GM18909 (cell line): ENCODE data around the gene SHROOM2.
"Not testable (repeated sequence)": the region's sequence is repeated elsewhere in the genome, so short reads cannot be mapped to it uniquely, and the experiment has no call there.

ENCODE experiments used
- ATAC-seq: cut with Tn5 transposase; IDR thresholded peaks from one replicate; pipeline ENCODE4 v1.9.1; 2021; ENCODE audit warnings: mild to moderate bottlenecking; ENCODE audit not compliant: unreplicated experiment, poor library complexity

SHROOM2 gene, protein sequence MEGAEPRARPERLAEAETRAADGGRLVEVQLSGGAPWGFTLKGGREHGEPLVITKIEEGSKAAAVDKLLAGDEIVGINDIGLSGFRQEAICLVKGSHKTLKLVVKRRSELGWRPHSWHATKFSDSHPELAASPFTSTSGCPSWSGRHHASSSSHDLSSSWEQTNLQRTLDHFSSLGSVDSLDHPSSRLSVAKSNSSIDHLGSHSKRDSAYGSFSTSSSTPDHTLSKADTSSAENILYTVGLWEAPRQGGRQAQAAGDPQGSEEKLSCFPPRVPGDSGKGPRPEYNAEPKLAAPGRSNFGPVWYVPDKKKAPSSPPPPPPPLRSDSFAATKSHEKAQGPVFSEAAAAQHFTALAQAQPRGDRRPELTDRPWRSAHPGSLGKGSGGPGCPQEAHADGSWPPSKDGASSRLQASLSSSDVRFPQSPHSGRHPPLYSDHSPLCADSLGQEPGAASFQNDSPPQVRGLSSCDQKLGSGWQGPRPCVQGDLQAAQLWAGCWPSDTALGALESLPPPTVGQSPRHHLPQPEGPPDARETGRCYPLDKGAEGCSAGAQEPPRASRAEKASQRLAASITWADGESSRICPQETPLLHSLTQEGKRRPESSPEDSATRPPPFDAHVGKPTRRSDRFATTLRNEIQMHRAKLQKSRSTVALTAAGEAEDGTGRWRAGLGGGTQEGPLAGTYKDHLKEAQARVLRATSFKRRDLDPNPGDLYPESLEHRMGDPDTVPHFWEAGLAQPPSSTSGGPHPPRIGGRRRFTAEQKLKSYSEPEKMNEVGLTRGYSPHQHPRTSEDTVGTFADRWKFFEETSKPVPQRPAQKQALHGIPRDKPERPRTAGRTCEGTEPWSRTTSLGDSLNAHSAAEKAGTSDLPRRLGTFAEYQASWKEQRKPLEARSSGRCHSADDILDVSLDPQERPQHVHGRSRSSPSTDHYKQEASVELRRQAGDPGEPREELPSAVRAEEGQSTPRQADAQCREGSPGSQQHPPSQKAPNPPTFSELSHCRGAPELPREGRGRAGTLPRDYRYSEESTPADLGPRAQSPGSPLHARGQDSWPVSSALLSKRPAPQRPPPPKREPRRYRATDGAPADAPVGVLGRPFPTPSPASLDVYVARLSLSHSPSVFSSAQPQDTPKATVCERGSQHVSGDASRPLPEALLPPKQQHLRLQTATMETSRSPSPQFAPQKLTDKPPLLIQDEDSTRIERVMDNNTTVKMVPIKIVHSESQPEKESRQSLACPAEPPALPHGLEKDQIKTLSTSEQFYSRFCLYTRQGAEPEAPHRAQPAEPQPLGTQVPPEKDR (N-terminal part only)

DNA sequence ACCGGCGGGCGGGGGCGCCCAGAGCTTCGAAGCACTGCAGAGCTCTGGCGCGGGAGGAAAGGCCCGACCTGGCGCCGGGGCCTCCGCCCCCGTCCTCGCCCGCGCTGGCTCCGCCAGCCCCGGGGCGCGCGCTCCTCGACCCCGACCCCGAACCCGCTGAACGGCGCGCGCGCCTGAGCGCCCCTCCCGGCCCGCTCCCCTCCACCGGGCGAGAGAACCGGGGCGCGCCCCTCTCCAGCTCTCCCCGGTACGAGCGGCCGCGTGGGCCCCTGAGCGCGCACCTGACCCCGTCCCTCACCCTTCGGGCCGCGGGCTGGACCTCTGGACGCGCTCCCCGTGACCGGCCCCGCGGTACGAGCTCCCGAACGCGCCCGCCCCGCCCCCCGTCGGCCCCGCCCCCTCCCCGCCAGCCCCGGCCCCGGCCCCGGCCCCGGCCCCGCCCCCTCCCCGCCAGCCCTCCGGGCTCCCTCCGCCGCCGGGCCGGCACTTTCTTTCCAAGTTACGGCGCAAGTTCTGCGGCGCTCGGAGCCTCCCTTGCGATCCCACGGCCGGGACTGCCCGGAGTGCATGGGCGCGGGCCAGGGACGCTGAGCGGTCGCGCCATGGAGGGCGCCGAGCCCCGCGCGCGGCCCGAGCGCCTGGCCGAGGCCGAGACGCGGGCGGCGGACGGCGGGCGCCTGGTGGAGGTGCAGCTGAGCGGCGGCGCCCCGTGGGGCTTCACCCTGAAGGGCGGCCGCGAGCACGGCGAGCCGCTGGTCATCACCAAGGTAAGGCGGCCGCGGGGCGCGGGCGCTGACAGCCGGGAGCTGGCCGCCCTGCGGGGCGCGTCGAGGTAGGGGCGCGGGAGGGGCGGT lies at the start of gene SHROOM2:
Gene SHROOM2 (plus strand): TSS at position 486 of the 854 bp plus-strand sequence. CDS start 117 bp downstream, at position 603.
- ATAC-seq, result no peak

DNA sequence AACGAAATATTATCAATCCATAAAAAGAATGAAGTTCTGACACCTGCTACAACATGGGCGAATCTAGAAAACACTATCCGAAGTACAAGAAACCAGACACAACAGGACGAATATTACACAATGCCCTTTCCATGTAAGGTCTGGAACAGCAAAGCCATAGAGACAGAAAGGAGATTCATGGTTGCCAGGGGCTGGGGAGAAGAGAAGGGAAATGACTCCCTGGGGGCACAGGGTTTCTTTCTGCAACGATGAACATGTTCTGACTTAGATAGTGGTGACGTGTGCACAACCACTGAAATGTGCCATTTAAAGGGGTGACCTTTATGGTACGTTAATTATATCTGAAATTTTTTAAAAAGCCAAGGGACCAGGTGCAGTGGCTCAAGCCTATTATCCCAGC lies 48.9 kb upstream of the SHROOM2 start:
- no peak for ATAC-seq

DNA sequence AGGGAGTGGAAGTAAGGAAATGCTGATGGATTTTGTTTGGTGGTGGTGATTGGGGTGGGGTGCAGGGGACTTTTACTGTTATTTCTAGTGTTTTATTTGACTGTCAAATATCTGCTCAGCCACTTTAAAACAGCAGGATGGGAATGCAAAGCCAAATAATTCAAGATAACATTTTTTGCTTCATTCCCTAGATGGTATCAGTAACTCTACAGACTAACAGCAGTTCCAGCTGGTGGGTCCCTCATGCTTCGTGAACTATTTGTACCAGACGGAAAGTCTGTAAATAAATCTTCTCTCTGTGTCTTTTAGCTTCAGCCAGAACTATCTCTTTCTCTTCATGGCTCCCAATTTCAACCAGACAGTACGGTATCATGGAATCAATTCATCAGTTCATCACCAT lies 48.1 kb upstream of the SHROOM2 start:
- no peak for ATAC-seq

DNA sequence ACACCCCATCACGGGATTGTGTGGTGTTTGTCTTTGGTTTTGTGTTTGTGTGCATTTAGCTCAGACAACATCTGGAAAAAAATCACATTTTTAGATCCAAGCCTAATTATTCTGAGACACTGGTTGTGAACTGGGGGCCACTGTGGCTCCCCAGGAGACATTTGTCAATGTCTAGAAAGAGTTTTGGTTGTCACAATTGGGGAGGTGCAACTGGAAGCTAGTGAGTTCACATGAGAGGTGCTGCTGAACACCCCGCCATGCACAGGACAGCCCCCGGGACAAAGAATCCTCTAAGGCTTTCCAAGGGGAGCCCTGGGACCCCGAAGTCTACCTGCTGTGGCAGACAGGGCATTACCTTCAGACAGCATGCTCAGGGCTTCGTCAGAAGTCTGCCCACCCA lies 47.1 kb upstream of the SHROOM2 start:
- no peak for ATAC-seq

DNA sequence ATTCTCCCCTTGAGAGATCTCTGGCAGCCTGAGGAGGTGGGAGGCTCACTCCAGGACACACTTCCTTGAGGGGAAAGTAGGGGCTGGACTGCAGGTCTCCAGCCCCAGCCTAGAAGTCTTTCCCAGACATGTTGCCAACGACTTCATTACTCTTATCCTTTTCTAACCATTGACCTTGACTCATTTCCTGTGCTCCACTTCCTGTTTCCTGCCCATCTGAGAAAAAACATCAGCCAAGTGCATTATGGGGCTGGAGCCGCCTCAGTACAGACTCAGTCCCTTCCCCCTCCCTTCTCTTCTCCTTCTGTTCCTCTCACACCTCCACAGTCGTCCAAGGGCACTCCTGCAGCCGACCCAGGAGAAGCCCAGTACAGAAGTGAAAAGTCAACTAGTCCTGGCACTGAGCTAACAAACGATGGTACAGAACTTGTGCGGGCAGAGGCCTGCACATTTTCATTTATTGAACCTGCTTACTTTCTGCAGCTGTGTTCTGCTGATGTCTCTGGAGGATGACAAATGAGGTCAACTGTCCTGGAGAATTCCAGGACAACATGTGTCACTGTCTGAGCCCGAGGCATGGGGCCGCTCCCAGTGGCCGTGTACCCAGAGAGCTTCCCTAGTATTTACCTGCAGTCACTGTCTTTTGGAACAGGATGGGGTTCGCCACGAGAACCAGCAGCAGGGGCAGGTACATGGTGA lies 40.7 kb upstream of the SHROOM2 start:
- ATAC-seq, result no peak

DNA sequence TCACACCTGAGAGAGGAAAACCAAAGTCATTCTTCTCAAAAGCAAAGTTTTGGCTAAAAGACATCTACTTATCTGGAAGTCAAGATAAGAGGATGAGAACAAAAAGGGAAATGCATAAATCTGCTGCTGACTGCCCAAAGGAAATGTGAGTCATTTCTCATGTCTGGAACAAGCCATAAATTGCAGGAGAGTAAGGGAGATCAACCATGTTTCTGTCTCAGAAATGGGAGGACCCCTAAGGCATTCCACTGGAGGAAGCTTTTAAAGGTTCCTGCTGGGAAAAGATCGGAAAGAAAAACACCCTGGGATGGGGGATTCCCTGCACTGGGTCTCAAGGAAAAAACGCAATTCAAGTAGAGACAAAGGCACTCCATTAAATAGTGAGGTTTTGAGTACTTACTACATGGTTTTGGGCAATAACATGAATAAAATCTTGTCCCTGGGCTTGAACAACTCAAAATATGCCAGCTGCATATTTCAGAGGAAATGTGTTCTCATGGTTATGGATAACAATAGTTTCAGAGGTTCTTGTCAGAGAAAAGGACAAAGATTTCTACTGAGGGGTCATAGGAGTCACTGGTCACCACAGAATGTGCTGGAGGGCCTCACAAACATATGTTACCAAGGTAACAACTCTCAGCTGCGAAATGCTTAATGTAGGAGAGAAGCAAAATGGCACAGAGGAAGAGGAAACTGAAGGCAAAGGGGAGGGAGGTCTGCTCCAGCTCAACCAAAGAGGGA lies 39.9 kb upstream of the SHROOM2 start:
- no peak for ATAC-seq

DNA sequence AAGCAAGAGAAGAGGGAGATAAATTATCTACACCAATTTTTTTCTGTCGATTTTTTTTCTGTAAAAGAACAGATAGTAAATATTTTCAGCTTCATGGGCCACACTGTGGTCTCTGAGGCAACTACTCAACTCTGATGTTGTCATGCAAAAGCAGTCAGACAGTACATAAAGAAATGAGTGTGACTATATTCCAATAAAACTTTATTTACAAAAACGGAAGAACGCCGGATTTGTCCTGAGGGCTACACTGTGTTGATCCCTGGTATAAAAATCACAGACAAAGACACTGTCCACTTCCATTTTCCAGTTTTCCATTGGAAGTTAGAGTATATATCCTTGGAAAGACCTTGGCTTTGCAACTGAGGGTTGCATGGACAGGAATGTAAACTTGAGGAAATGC lies 38.6 kb upstream of the SHROOM2 start:
- ATAC-seq, result no peak

DNA sequence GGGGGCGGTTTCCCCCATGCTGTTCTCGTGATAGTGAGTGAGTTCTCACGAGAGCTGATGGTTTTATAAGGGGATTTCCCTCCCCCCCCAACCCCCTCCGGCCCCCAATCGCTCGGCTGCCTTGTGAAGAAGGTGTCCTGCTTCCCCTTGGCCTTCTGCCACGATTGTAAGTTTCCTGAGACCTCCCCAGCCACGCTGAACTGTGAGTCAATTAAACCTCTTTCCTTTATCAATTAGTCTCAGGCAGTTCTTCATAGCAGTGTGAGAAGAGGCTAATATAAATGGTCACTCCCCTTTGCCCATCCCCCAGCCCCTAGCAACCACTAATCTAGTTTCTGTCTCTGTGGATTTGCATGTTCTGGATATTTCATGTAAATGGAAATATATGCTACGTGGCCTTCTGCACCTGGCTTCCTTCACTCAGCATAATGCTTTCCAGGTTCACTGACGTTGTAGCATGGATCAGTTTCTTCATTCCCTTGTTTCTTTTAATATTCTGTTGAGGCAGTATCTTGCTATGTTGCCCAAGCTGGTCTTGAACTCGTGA lies 37.0 kb upstream of the SHROOM2 start:
- ATAC-seq, result no peak

DNA sequence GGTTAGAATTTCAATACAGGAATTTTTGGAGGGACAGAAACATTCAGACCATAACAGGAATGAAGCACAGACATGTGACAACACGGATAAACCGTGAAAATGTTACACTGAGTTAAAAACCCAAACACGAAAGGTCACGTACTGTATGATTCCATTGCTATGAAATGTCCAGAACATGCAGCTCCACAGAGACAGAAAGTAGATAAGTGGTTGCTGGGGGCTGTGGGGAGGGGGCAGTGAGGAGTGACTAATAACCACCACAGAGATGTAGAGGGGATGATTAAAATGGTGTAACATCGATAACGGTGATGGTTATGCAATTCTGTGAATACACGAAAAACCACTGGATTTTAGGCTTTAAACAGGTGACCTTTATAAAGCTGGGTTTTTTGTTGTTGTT lies 28.9 kb upstream of the SHROOM2 start:
- no peak for ATAC-seq

DNA sequence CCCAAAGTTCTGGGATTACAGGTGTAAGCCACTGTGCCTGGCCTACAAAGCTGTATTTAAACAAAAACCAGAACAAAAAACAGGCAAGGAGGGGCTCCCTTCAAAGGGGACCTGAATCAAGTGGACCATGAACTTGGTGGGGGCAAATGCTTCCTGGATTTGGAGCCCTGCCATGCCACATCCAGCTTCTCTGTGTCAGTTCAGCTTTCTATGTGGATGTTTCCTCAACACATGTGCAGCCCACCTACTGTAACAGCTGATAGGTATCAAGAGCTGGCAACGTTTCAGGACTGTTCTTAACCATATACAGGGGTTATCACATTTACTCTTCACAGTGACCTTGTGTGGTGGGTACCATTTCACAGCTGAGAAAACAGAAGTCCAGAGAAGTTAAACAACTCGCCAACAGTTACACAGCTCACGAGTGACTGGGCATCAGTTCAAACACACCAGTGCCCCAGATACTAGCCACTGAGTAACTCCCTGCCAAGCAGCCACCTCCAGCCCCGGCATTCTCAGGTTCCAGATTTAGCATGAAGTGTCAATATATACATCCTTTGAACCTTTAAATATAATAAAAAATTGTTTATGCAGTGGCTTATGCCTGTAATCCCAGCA lies 28.1 kb upstream of the SHROOM2 start:
- no peak for ATAC-seq

DNA sequence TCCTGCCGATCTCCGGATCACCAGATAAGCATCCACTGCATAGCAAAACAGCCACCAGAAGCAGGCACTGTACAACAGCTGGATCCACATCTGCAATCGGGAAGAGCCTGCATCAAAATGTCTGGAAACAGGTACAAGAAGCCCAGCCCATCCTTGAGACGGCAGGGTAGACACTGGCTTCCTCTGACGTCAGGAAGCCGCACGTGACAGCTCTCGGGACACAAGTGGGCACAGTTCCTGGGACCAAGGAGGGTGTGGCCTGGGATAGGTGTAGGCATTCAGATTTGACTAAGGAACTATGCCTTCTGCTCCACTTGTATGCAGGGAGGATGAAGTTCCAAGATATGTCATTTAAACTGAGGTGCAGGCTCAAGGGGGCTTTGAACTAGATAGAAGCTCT lies 26.9 kb upstream of the SHROOM2 start:
- ATAC-seq, result no peak

DNA sequence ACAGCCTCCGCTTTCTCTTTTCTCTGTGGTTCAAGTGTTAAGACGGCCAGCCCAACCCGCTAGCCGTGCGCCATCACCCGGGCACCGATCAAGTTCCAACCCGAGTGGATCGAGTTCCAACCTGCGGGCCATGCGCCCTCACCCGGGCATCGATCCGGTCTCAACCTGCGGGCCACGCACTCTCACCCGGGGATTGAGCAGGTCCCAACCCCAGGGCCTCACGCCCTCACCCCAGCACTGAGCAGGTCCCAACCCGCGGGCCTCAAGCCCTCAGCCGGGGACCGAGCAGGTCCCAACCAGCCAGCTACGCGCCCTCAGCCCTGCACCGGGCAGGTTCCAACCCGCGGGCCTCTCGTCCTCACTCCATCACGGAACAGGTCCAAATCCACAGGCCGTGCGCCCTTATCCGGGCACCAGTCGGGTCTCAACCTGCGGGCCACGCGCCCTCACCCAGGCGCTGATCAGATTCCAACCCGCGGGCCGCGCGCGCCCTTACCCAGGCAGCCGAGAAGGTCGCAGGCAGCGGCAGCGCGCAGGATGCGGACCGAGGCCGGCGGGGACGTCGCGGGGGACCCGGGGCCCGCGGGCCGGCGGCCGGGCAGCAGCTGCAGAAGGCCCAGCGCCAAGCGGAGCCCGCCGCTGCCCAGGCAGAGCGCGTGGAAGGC lies 21.0 kb upstream of the SHROOM2 start:
- ATAC-seq, result no peak

DNA sequence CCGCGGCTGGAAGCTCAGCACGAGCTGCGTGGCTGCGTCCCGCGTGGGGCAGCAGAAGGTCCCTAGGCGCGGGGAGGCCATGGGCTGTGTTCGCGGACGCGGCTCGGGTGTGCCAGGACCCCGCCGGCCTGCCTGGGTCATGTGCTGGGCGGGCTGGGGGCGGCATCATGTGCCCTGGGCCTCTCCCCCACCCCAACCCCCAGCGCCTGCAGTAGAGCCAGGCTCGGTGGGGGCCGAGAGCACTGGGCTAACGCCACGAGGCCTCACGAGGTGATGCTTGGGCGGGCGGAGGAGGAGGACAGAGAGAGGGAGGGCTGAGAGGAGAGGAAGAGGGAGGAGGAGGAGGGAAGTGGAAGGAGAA lies 20.5 kb upstream of the SHROOM2 start, which contains the start of gene GPR143:
Gene GPR143 (minus strand): TSS at position 111 of the 361 bp plus-strand sequence. CDS start 30 bp downstream, at position 81.
- no peak for ATAC-seq

DNA sequence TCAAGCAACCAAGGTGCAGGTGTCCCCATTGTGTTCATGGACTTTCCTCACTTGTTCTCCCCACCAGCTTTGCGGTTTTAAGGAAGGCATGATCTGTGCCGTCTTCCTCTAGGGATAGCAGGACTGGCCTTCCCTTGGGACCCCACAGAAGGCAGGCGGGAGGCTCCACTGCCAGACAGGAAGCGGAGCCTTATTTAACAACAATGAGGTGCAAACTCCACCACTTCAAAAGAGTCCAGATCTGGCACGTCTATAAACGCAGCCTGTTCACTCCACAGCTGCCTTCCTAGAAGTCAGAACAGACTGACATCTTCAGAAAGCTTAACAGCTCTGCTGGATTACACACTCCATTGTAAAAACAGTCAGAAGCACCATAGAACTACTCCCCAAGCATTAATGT lies 18.9 kb upstream of the SHROOM2 start:
- no peak for ATAC-seq

DNA sequence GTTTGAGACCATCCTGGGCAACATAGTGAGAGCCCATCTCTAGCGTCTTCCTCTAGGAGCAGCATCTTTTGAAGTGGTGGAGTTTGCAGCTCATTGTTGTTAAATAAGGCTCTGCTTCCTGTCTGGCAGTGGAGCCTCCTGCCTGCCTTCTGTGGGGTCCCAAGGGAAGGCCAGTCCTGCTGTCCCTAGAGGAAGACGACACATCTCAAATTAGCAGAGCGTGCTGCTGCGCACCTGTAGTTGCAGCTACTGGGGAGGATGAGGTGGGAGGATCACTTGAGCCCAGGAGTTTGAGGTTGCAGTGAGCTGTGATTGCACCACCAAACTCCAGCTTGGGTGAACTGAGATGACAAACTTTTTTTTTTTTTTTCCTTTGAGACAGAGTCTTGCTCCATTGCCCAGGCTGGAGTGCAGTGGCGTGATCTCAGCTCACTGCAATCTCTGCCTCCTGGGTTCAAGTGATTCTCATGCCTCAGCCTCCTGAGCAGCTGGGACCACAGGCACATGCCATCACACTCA lies 17.8 kb upstream of the SHROOM2 start:
- ATAC-seq, result not testable (repeated sequence)

DNA sequence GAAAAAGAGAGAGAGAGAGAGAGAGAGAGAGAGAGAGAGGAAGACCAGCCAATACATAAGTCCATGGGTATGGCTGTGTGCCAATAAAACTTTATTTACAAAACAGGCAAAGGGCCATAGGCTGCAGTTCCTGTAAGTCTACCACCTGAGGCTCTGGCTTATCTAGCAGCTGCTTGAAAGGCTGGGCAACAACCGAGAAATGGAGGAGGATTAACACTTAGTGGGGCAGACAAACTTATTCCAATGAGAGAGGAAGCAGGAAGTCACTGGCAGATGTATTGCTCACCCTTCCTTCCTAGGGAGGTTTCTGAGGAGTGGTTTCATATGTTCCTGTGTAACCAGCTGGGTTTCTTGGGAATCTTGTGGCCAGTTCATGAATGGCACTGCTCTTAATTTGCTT lies 15.9 kb upstream of the SHROOM2 start:
- ATAC-seq, result no peak

DNA sequence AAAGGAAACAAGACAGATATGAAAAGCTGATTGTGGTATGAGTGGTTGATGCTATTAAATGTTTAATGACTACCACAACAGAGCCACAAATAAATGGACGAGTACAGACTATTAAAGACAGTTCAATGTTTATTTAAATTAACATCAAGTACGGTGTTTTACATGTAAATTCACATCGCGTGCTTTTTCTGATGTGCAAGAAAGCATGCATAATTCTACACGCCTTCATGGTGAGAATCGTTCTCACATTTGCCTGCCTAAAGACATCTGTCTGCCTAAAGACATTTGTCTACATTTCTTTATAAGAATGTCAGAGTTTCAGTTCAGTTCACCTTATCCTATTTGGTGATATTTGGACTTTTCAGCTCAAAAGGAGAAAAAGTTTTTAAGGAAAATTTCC lies 13.3 kb upstream of the SHROOM2 start:
- no peak for ATAC-seq
